HG03135 (cell line): Measurements from ENCODE around the gene ASPHD2.
A peak's percentile ranks its signal among the peaks of the same experiment; 100 is the strongest.
"Not testable (repeated sequence)": the region's sequence is repeated elsewhere in the genome, so short reads cannot be mapped to it uniquely, and the experiment has no call there.

ENCODE experiments used
- ATAC-seq: cut with Tn5 transposase; IDR thresholded peaks from one replicate; pipeline ENCODE4 v1.9.1; 2021; ENCODE audit warnings: mild to moderate bottlenecking, moderate library complexity; ENCODE audit not compliant: unreplicated experiment

Gene ASPHD2

GRCh38 chr22:26428515-26429457, at the start of gene ASPHD2:
TSS of gene ASPHD2 (plus strand) at chr22:26429260. CDS start at chr22:26433616, 4,356 bp downstream.
- peak; percentile 78 for ATAC-seq

GRCh38 chr22:26380072-26380830, 48.8 kb upstream of the ASPHD2 start:
- no peak for ATAC-seq

GRCh38 chr22:26382782-26383181, 46.3 kb upstream of the ASPHD2 start:
- no peak for ATAC-seq

GRCh38 chr22:26383968-26384556, 45.0 kb upstream of the ASPHD2 start:
- ATAC-seq = no peak

GRCh38 chr22:26385164-26385563, 43.9 kb upstream of the ASPHD2 start:
- no peak for ATAC-seq

GRCh38 chr22:26389125-26389524, 39.9 kb upstream of the ASPHD2 start:
- no peak for ATAC-seq

- ATAC-seq = no peak
These were observed 38.0 kb upstream of the ASPHD2 start for GRCh38 chr22:26391091-26391490.

- no peak for ATAC-seq
These were observed 37.4 kb upstream of the ASPHD2 start for GRCh38 chr22:26391623-26392022.

GRCh38 chr22:26393929-26394328, 35.1 kb upstream of the ASPHD2 start:
- ATAC-seq = no peak

- no peak for ATAC-seq
These were observed 34.3 kb upstream of the ASPHD2 start for GRCh38 chr22:26394777-26395176.

- ATAC-seq = no peak
These were observed 33.1 kb upstream of the ASPHD2 start for GRCh38 chr22:26395926-26396325.

GRCh38 chr22:26398741-26399153, 30.3 kb upstream of the ASPHD2 start:
- no peak for ATAC-seq

GRCh38 chr22:26399289-26399688, 29.8 kb upstream of the ASPHD2 start:
- no peak for ATAC-seq

- ATAC-seq = no peak
These were observed 27.3 kb upstream of the ASPHD2 start for GRCh38 chr22:26401726-26402125.

GRCh38 chr22:26404851-26405421, 24.1 kb upstream of the ASPHD2 start:
- ATAC-seq = no peak

GRCh38 chr22:26406118-26406517, 22.9 kb upstream of the ASPHD2 start:
- ATAC-seq = no peak

- ATAC-seq = not testable (repeated sequence)
These were observed 20.4 kb upstream of the ASPHD2 start for GRCh38 chr22:26408562-26409220.

- no peak for ATAC-seq
These were observed 19.2 kb upstream of the ASPHD2 start for GRCh38 chr22:26409719-26410335.

GRCh38 chr22:26410386-26410785, 18.7 kb upstream of the ASPHD2 start:
- no peak for ATAC-seq

GRCh38 chr22:26414347-26414746, 14.7 kb upstream of the ASPHD2 start:
- ATAC-seq = no peak
